Raji (cell line): ENCODE results near the gene ZSCAN30.

Experiments used
- POLR2A ChIP-seq: IDR thresholded peaks from 2 replicates; pipeline ENCODE4 v1.6.1; 2011; ENCODE audit warnings: low read depth, low read length, control low read depth; ENCODE audit not compliant: insufficient read depth

Gene ZSCAN30

GRCh38 chr18:35289727-35290093, 319 bp downstream of the ZSCAN30 start:
- TF ChIP-seq POLR2A = no peak

GRCh38 chr18:35289293-35289692, 736 bp downstream of the ZSCAN30 start:
- TF ChIP-seq POLR2A = no peak

- TF ChIP-seq POLR2A = no peak
These were observed 5.2 kb downstream of the ZSCAN30 start for GRCh38 chr18:35284841-35285240.

- TF ChIP-seq POLR2A = no peak
These were observed 5.9 kb downstream of the ZSCAN30 start for GRCh38 chr18:35283923-35284794.

GRCh38 chr18:35282353-35282752, 7.7 kb downstream of the ZSCAN30 start:
- TF ChIP-seq POLR2A = no peak

GRCh38 chr18:35278969-35279368, 11.1 kb downstream of the ZSCAN30 start:
- no peak for TF ChIP-seq POLR2A

GRCh38 chr18:35278085-35278484, 11.9 kb downstream of the ZSCAN30 start:
- TF ChIP-seq POLR2A = no peak

- TF ChIP-seq POLR2A = no peak
These were observed 12.4 kb downstream of the ZSCAN30 start for GRCh38 chr18:35277633-35278032.

- no peak for TF ChIP-seq POLR2A
These were observed 13.8 kb downstream of the ZSCAN30 start for GRCh38 chr18:35276267-35276666.

GRCh38 chr18:35271656-35272055, 18.4 kb downstream of the ZSCAN30 start:
- no peak for TF ChIP-seq POLR2A

GRCh38 chr18:35268821-35269220, 21.2 kb downstream of the ZSCAN30 start:
- TF ChIP-seq POLR2A = no peak

GRCh38 chr18:35267809-35268208, 22.2 kb downstream of the ZSCAN30 start:
- no peak for TF ChIP-seq POLR2A

GRCh38 chr18:35267161-35267651, 22.8 kb downstream of the ZSCAN30 start:
- no peak for TF ChIP-seq POLR2A

- no peak for TF ChIP-seq POLR2A
These were observed 25.6 kb downstream of the ZSCAN30 start for GRCh38 chr18:35264409-35264808.

- TF ChIP-seq POLR2A = no peak
These were observed 33.1 kb downstream of the ZSCAN30 start for GRCh38 chr18:35256947-35257346.

- no peak for TF ChIP-seq POLR2A
These were observed 36.3 kb downstream of the ZSCAN30 start for GRCh38 chr18:35253655-35254287.

- no peak for TF ChIP-seq POLR2A
These were observed 37.6 kb downstream of the ZSCAN30 start for GRCh38 chr18:35252466-35252865.

GRCh38 chr18:35248429-35248828, 41.6 kb downstream of the ZSCAN30 start:
- TF ChIP-seq POLR2A = no peak
